Transverse colon (tissue), 4 donors: ENCODE measurements around the gene LGALS3BP.

Source experiments
- CTCF ChIP-seq, 5 experiments: fragments of 200-600 bp in 3 of 5; fragments of 450-650 bp in 2 of 5; sonication (generic) in 3 of 5; IDR thresholded peaks; 1 replicate in 2 of 5; 2 replicates in 3 of 5; pipeline ENCODE4 v1.5.1; 2016 to 2017; ENCODE audit warnings: antibody characterized with exemption in 5 of 5, inconsistent platforms in 3 of 5, mild to moderate bottlenecking in 2 of 5, moderate library complexity in 1 of 5
- POLR2A ChIP-seq: fragments of 450-650 bp; IDR thresholded peaks from one replicate; pipeline ENCODE4 v1.6.1; 2016; ENCODE audit warnings: antibody characterized with exemption, mild to moderate bottlenecking, moderate library complexity
- POLR2AphosphoS5 ChIP-seq, 3 donors: sonication (generic); formaldehyde crosslinking; IDR thresholded peaks; one replicate each; pipeline ENCODE4 v1.6.1; 2016; ENCODE audit warnings: antibody characterized with exemption in 3 of 3

GRCh38 chr17:78992542-78993212 is 13.0 kb upstream of the LGALS3BP start:
- no peak for TF ChIP-seq CTCF (IDR thresholded peaks at IDR 0.05)
- no peak for TF ChIP-seq POLR2A
- no peak for TF ChIP-seq POLR2AphosphoS5 (IDR thresholded peaks at IDR 0.05)
